ENCODE measurements around the gene IRGC.
A peak's percentile ranks its signal among the peaks of the same experiment; 100 is the strongest.

Gene IRGC

GRCh38 chr19:43707158-43707712 is 8.6 kb upstream of the IRGC start:
- no peak overlapping the region for H3K4me3 ChIP-seq (ENCODE audit: low read depth in 1 of 2, low read length in 1 of 2)
- H3K27me3 ChIP-seq, result peaks cover 8% of the 10 kb centered on the region
- TF ChIP-seq, protein P1, sequence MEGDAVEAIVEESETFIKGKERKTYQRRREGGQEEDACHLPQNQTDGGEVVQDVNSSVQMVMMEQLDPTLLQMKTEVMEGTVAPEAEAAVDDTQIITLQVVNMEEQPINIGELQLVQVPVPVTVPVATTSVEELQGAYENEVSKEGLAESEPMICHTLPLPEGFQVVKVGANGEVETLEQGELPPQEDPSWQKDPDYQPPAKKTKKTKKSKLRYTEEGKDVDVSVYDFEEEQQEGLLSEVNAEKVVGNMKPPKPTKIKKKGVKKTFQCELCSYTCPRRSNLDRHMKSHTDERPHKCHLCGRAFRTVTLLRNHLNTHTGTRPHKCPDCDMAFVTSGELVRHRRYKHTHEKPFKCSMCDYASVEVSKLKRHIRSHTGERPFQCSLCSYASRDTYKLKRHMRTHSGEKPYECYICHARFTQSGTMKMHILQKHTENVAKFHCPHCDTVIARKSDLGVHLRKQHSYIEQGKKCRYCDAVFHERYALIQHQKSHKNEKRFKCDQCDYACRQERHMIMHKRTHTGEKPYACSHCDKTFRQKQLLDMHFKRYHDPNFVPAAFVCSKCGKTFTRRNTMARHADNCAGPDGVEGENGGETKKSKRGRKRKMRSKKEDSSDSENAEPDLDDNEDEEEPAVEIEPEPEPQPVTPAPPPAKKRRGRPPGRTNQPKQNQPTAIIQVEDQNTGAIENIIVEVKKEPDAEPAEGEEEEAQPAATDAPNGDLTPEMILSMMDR (IDR thresholded peaks at IDR 0.05), result no peak
- H3K36me3 ChIP-seq, result no peaks in the 10 kb centered on the region
- H3K27ac ChIP-seq, result no peak overlapping the region
- no peaks in the 10 kb centered on the region for H3K9me3 ChIP-seq
- H3K4me1 ChIP-seq (ENCODE audit: control insufficient read depth in 1 of 2, insufficient read depth in 1 of 2, low read depth in 1 of 2, low read length in 1 of 2), result peaks cover under 1 to 2% of the 10 kb centered on the region in 2 experiments

DNA sequence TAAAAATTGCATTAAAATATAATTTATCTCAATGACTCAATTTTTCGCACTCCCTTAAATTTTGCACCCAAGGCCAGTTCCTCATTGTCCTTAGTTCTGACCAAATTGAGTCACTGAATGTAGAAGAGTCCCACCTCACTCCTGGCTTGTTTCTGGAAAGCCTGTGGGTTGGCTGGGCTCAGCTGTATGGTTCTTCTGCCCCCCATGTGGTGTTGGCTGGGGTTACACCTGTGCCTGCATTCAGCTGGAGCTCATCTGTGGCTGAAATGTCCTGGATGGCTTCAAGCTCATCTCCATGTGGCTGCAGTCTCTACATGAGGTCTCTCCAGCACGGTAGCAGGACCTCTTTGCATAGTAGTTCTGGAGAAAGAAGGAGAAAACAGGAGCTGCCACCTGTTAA is 7.2 kb upstream of the IRGC start:
- H3K27me3 ChIP-seq, result peaks cover 8% of the 10 kb centered on the region
- H3K4me1 ChIP-seq (ENCODE audit: control insufficient read depth in 1 of 2, insufficient read depth in 1 of 2, low read depth in 1 of 2, low read length in 1 of 2), result no peaks in the 10 kb centered on the region
- no peaks in the 10 kb centered on the region for H3K9me3 ChIP-seq
- TF ChIP-seq, protein P1 (IDR thresholded peaks at IDR 0.05), result peak; percentile 24
- H3K36me3 ChIP-seq, result no peaks in the 10 kb centered on the region
- no peak overlapping the region for H3K27ac ChIP-seq
- no peak overlapping the region for H3K4me3 ChIP-seq (ENCODE audit: low read depth in 1 of 2, low read length in 1 of 2)

GRCh38 chr19:43711751-43712355 is 4.0 kb upstream of the IRGC start:
- TF ChIP-seq, protein P1 (IDR thresholded peaks at IDR 0.05), result no peak
- H3K27ac ChIP-seq, result no peak overlapping the region
- H3K4me1 ChIP-seq (ENCODE audit: control insufficient read depth in 1 of 2, insufficient read depth in 1 of 2, low read depth in 1 of 2, low read length in 1 of 2), result no peaks in the 10 kb centered on the region
- no peaks in the 10 kb centered on the region for H3K9me3 ChIP-seq
- H3K4me3 ChIP-seq (ENCODE audit: low read depth in 1 of 2, low read length in 1 of 2), result no peak overlapping the region
- peaks cover 8% of the 10 kb centered on the region for H3K27me3 ChIP-seq
- no peaks in the 10 kb centered on the region for H3K36me3 ChIP-seq

DNA sequence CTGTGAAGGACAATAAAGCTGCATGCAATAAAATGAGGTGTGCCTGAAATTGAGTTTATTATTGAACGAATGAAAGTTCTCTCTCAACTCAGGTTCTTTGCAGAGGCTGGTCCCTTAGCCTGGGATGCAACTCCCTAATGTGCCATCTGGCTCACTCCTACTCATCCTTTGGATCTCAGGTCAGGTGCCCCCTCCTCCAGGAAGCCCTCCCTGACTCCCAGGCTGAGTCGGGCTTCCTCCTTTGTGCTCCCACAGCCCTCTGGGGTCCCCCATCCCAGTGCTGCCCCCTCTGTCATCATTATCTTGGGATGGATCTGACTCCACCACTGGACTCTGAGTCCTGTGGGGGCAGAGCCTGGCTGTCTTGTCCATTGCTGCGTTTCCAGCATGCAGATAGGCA is 2.7 kb upstream of the IRGC start:
- peaks cover 8% of the 10 kb centered on the region for H3K27me3 ChIP-seq
- H3K36me3 ChIP-seq, result no peaks in the 10 kb centered on the region
- H3K4me1 ChIP-seq (ENCODE audit: control insufficient read depth in 1 of 2, insufficient read depth in 1 of 2, low read depth in 1 of 2, low read length in 1 of 2), result no peaks in the 10 kb centered on the region
- H3K27ac ChIP-seq, result no peak overlapping the region
- TF ChIP-seq, protein P1 (IDR thresholded peaks at IDR 0.05), result no peak
- no peak overlapping the region for H3K4me3 ChIP-seq (ENCODE audit: low read depth in 1 of 2, low read length in 1 of 2)
- no peaks in the 10 kb centered on the region for H3K9me3 ChIP-seq

GRCh38 chr19:43718627-43719377 is 2.9 kb downstream of the IRGC start:
- Histone ChIP-seq H3K9me3 (no peaks in the 10 kb centered on the region), H3K4me3 (ENCODE audit: low read depth in 1 of 2, low read length in 1 of 2) (no peak overlapping the region), H3K36me3 (no peaks in the 10 kb centered on the region), H3K27me3 (no peaks in the 10 kb centered on the region), H3K4me1 (ENCODE audit: control insufficient read depth in 1 of 2, insufficient read depth in 1 of 2, low read depth in 1 of 2, low read length in 1 of 2) (no peaks in the 10 kb centered on the region), H3K27ac (no peak overlapping the region)
- TF ChIP-seq, protein P1 (IDR thresholded peaks at IDR 0.05), result no peak

Measured in neutrophil (primary cell).